ENCODE measurements around the gene TMEM139. TPM values are rescaled to one million over a fixed set of nuclear protein-coding genes. Genes with fewer than 3 reads are reported as not detected.

Gene TMEM139
- 10 to 100 TPM; 21.8 to 54.1 TPM for total RNA-seq
- long read RNA-seq, transcript TMEM139-208 (2 exons, 510 nt): major isoform, 12 of 31 reads
- long read RNA-seq, transcript TMEM139-201 (3 exons, 2,383 nt): minor isoform, 6 of 31 reads
- long read RNA-seq, partial matches to known transcripts: 8 of 31 reads
- long read RNA-seq, other reads (novel, unspliced or antisense): 4 of 31 reads

GRCh38 chr7:143284591-143285469 lies at the start of gene TMEM139:
TMEM139 (plus strand) TSS chr7:143284958; CDS start chr7:143285958, 1,000 bp downstream.
- ATAC-seq (peak; percentile 63), DNase-seq (peak; percentile 77 to 87)

GRCh38 chr7:143235561-143235960 lies 49.2 kb upstream of the TMEM139 start:
- ATAC-seq (no peak), DNase-seq (no peak)
- intact Hi-C loops (cut with DNase I, micrococcal nuclease): loop anchor here in 1 of 2 donors (10.0 kb wide), 1 partner anchor 69 kb away; no protein-coding TSS in a partner anchor

More at GRCh38 chr7:143284591-143285469, at the start of gene TMEM139:
- intact Hi-C loops (cut with DNase I, micrococcal nuclease): no loop called here

GRCh38 chr7:143236408-143236990 lies 48.3 kb upstream of the TMEM139 start:
- no peak for DNase-seq
- no peak for ATAC-seq
- intact Hi-C loops (cut with DNase I, micrococcal nuclease): loop anchor here in 1 of 2 donors (10.0 kb wide), 1 partner anchor 68 kb away; no protein-coding TSS in a partner anchor

GRCh38 chr7:143237366-143237765 lies 47.4 kb upstream of the TMEM139 start:
- intact Hi-C loops (cut with DNase I, micrococcal nuclease): loop anchor here in 1 of 2 donors (10.0 kb wide), 1 partner anchor 67 kb away; no protein-coding TSS in a partner anchor
- no peak for ATAC-seq
- DNase-seq: no peak

GRCh38 chr7:143238289-143238980 lies 46.3 kb upstream of the TMEM139 start:
- intact Hi-C loops (cut with DNase I, micrococcal nuclease): loop anchor here in 1 of 2 donors (10.0 kb wide), 1 partner anchor 66 kb away; no protein-coding TSS in a partner anchor
- ATAC-seq (no peak), DNase-seq (no peak)

- no peak for ATAC-seq
- intact Hi-C loops (cut with DNase I, micrococcal nuclease): loop anchor here (2.0 to 10.0 kb wide), 3 partner anchors 62 to 177 kb away; no protein-coding TSS in a partner anchor
- DNase-seq: no peak
These were observed 44.9 kb upstream of the TMEM139 start for GRCh38 chr7:143239813-143240212.

GRCh38 chr7:143240291-143241168 lies 44.2 kb upstream of the TMEM139 start:
- intact Hi-C loops (cut with DNase I, micrococcal nuclease): loop anchor here in 1 of 2 donors (2.0 to 5.0 kb wide), 2 partner anchors 62 to 176 kb away; no protein-coding TSS in a partner anchor
- peak; percentile 36 for ATAC-seq
- DNase-seq: peak; percentile 61 to 73

- intact Hi-C loops (cut with DNase I, micrococcal nuclease): loop anchor here in 1 of 2 donors (5.0 kb wide), 1 partner anchor 60 kb away; no protein-coding TSS in a partner anchor
- DNase-seq: no peak
- ATAC-seq: no peak
These were observed 42.5 kb upstream of the TMEM139 start for GRCh38 chr7:143242306-143242705.

- peak; percentile 60 for ATAC-seq
- intact Hi-C loops (cut with DNase I, micrococcal nuclease): loop anchor here in 1 of 2 donors (5.0 kb wide), 1 partner anchor 59 kb away; no protein-coding TSS in a partner anchor
- DNase-seq: no peak
These were observed 41.6 kb upstream of the TMEM139 start for GRCh38 chr7:143243111-143243510.

GRCh38 chr7:143243614-143244013 lies 41.1 kb upstream of the TMEM139 start:
- intact Hi-C loops (cut with DNase I, micrococcal nuclease): loop anchor here in 1 of 2 donors (5.0 kb wide), 1 partner anchor 59 kb away; no protein-coding TSS in a partner anchor
- DNase-seq (no peak), ATAC-seq (peak; percentile 24)

- peak; percentile 48 for ATAC-seq
- no peak for DNase-seq
- intact Hi-C loops (cut with DNase I, micrococcal nuclease): loop anchor here in 1 of 2 donors (5.0 kb wide), 1 partner anchor 58 kb away; no protein-coding TSS in a partner anchor
These were observed 40.4 kb upstream of the TMEM139 start for GRCh38 chr7:143244321-143244720.

GRCh38 chr7:143245123-143245522 lies 39.6 kb upstream of the TMEM139 start:
- ATAC-seq: peak; percentile 73
- DNase-seq: peak in 1 of 2 donors; percentile 42
- intact Hi-C loops (cut with DNase I, micrococcal nuclease): no loop called here

- DNase-seq (no peak), ATAC-seq (no peak)
- intact Hi-C loops (cut with DNase I, micrococcal nuclease): no loop called here
These were observed 37.4 kb upstream of the TMEM139 start for GRCh38 chr7:143247372-143247771.

- peak in 1 of 2 donors; percentile 46 for DNase-seq
These were observed 35.9 kb upstream of the TMEM139 start for GRCh38 chr7:143248761-143249354.

GRCh38 chr7:143250199-143250598 lies 34.6 kb upstream of the TMEM139 start:
- no peak for ATAC-seq
- intact Hi-C loops (cut with DNase I, micrococcal nuclease): no loop called here

More at GRCh38 chr7:143248761-143249354, 35.9 kb upstream of the TMEM139 start:
- peak; percentile 74 for ATAC-seq
- intact Hi-C loops (cut with DNase I, micrococcal nuclease): no loop called here

GRCh38 chr7:143250822-143251221 lies 33.9 kb upstream of the TMEM139 start:
- intact Hi-C loops (cut with DNase I, micrococcal nuclease): no loop called here
- ATAC-seq (no peak), DNase-seq (no peak)

More at GRCh38 chr7:143250199-143250598, 34.6 kb upstream of the TMEM139 start:
- no peak for DNase-seq

- ATAC-seq: no peak
- intact Hi-C loops (cut with DNase I, micrococcal nuclease): no loop called here
These were observed 32.8 kb upstream of the TMEM139 start for GRCh38 chr7:143252006-143252405.

More at GRCh38 chr7:143252006-143252405, 32.8 kb upstream of the TMEM139 start:
- DNase-seq: no peak
